Skin of body (tissue), 2 donors: ENCODE results near the gene LMAN2. TPM values are rescaled to one million over a fixed set of nuclear protein-coding genes. Genes with fewer than 3 reads are reported as not detected.
"Not testable (repeated sequence)": the region's sequence is repeated elsewhere in the genome, so short reads cannot be mapped to it uniquely, and the experiment has no call there.

ENCODE experiments used
- DNase-seq: peaks from one replicate; lab custom pipeline; 2025; lab: John Stamatoyannopoulos, UW
- total RNA-seq: library from RNA; depleted of rRNA; stranded (reverse); fragments of >200 nt; gene quantifications from one replicate; pipeline ENCODE4 v1.2.3, GENCODE V29; 2014

Gene LMAN2
- total RNA-seq, 1 donor from 2014 or later = 99.0 TPM

GRCh38 chr5:177365845-177366527, 14.5 kb upstream of the LMAN2 start:
- DNase-seq = no peak

- DNase-seq = no peak
Measured at GRCh38 chr5:177364159-177364962, 12.9 kb upstream of the LMAN2 start.

GRCh38 chr5:177363565-177363964, 12.1 kb upstream of the LMAN2 start:
- no peak for DNase-seq

GRCh38 chr5:177362610-177363507, 11.4 kb upstream of the LMAN2 start:
- DNase-seq = peak; percentile 21

- DNase-seq = no peak
Measured at GRCh38 chr5:177362292-177362609, 10.8 kb upstream of the LMAN2 start.

- no peak for DNase-seq
Measured at GRCh38 chr5:177361418-177362291, 10.2 kb upstream of the LMAN2 start.

- DNase-seq = not testable (repeated sequence)
Measured at GRCh38 chr5:177360740-177361139, 9.3 kb upstream of the LMAN2 start.

- no peak for DNase-seq
Measured at GRCh38 chr5:177359860-177360259, 8.4 kb upstream of the LMAN2 start.

- DNase-seq = no peak
Measured at GRCh38 chr5:177359451-177359851, 8.0 kb upstream of the LMAN2 start.

- DNase-seq = no peak
Measured at GRCh38 chr5:177358370-177358819, 6.9 kb upstream of the LMAN2 start.

- no peak for DNase-seq
Measured at GRCh38 chr5:177357459-177358351, 6.2 kb upstream of the LMAN2 start, which contains the start of gene RGS14. Gene RGS14, plus strand, starts transcription at chr5:177357924. Its CDS starts 101 bp downstream, at chr5:177358025.

- DNase-seq = no peak
Measured at GRCh38 chr5:177357146-177357458, 5.6 kb upstream of the LMAN2 start.

- no peak for DNase-seq
Measured at GRCh38 chr5:177356746-177357145, 5.3 kb upstream of the LMAN2 start.

GRCh38 chr5:177355868-177356168, 4.3 kb upstream of the LMAN2 start:
- DNase-seq = no peak

GRCh38 chr5:177355162-177355867, 3.8 kb upstream of the LMAN2 start:
- no peak for DNase-seq

GRCh38 chr5:177354711-177355110, 3.2 kb upstream of the LMAN2 start:
- DNase-seq = no peak

GRCh38 chr5:177354256-177354655, 2.8 kb upstream of the LMAN2 start:
- DNase-seq = no peak

- no peak for DNase-seq
Measured at GRCh38 chr5:177353093-177353492, 1.6 kb upstream of the LMAN2 start.

GRCh38 chr5:177350776-177351391, 584 bp downstream of the LMAN2 start:
- no peak for DNase-seq
